Left lung (tissue), 10 donors: ENCODE measurements around the gene OSBPL3. TPM values are rescaled to one million over a fixed set of nuclear protein-coding genes. Genes with fewer than 3 reads are reported as not detected.

ENCODE experiments used
- ATAC-seq: fragments of 200-7000 bp; cut with Tn5 transposase; one replicate; pipeline ENCODE4 v1.9.1; 2020; ENCODE audit warnings: moderate library complexity
- DNase-seq, 4 donors: peaks; one replicate each; pipeline ENCODE4 v3.0.0-alpha.2; 2013 to 2020
- H3K27ac ChIP-seq, 2 donors: fragments of 200-600 bp; sonication (generic) in 1 of 2; one replicate each; pipeline versions ENCODE4 v1.5.0 to v1.8.0; 2020 to 2021
- H3K27me3 ChIP-seq, 2 donors: fragments of 200-600 bp; sonication (generic) in 1 of 2; one replicate each; pipeline versions ENCODE4 v1.5.0 to v1.8.0; 2020 to 2021
- H3K36me3 ChIP-seq, 2 donors: fragments of 200-600 bp; sonication (generic) in 1 of 2; one replicate each; pipeline versions ENCODE4 v1.5.0 to v1.8.0; 2020 to 2021
- H3K4me1 ChIP-seq, 2 donors: fragments of 200-600 bp; one replicate each; pipeline ENCODE4 v1.8.0; 2021
- H3K4me3 ChIP-seq, 2 donors: fragments of 200-600 bp; sonication (generic) in 1 of 2; one replicate each; pipeline versions ENCODE4 v1.5.0 to v1.8.0; 2020 to 2021; ENCODE audit warnings: mild to moderate bottlenecking in 1 of 2
- H3K9me3 ChIP-seq, 2 donors: fragments of 200-600 bp; sonication (generic) in 1 of 2; one replicate each; pipeline versions ENCODE4 v1.5.0 to v1.8.0; 2020 to 2021
- intact Hi-C, 2 donors: fragments of 100-400 bp; cut with DNase I; formaldehyde crosslinking; loops; one replicate each; pipeline versions ENCODE4 v1.11.2 to v1.14.2; 2022
- polyA plus RNA-seq, 6 donors: library from polyadenylated mRNA; unstranded; fragments of 120-200 nt; gene quantifications; one replicate each; pipeline ENCODE4 v1.2.1, GENCODE V29; 2013; ENCODE audit not compliant: insufficient read length in 6 of 6
- total RNA-seq, 2 donors: library from RNA; stranded (reverse); fragmentation: NEBNext Ultra II Directional; extraction: Animal tissue kit (Norgen Biotek cat#: 25700); gene quantifications; one replicate each; pipeline ENCODE4 v1.2.1, GENCODE V29; 2021
- TF ChIP-seq, protein P1 (sequence below), 2 donors: fragments of 200-600 bp; sonication (generic) in 1 of 2; IDR thresholded peaks; one replicate each; pipeline versions ENCODE4 v1.5.0 to v1.8.0; 2021; ENCODE audit warnings: antibody characterized with exemption in 2 of 2
- donor health status: DM: no; HTN: yes; CAD: no.
- donor health status: DM: no; HTN: no; CAD: no.

Gene OSBPL3
- total and polyA plus RNA-seq, 8 donors = 2.3 to 30.5 (median 3.3) TPM

DNA sequence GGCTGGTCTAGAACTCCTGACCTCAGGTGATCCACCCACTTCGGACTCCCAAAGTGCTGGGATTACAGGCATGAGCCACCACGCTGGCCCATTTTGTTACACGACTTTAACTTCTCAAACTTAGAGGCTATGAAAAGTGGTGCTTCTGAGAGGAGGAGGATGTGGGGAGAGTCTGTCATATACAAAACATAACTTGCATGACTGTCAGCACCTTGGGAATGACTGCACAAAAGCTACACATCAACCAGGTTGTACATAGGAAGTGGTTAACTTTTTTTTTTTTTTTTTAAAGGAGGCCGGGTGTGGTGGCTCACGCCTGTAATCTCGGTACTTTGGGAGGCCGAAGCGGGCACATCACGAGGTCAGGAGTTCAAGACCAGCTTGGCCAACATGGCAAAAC lies 179.3 kb downstream of the OSBPL3 start:
- intact Hi-C loops = no loop called here
- ATAC-seq = no peak

DNA sequence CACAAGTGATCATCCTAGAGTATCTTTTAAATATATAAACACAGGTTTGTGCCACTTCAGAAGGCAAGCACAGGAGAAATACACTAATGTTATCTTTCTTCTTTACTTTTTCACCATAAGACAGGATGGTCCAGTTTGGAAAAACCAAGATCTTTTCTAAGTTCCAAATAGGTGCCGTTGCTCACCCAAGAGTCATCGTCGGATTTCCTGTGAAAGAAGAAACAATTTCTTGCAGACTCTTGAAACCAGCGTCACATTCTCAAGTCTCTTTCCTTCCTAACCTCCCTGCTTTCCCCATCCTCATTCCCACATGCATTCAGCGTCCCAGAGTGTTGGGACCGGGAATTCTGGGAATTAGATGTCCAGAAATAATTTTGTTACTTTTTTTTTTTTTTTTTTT lies 179.9 kb downstream of the OSBPL3 start:
- no peak overlapping the region for H3K4me3 ChIP-seq
- no peaks in the 10 kb centered on the region for H3K27me3 ChIP-seq
- TF ChIP-seq, protein P1, sequence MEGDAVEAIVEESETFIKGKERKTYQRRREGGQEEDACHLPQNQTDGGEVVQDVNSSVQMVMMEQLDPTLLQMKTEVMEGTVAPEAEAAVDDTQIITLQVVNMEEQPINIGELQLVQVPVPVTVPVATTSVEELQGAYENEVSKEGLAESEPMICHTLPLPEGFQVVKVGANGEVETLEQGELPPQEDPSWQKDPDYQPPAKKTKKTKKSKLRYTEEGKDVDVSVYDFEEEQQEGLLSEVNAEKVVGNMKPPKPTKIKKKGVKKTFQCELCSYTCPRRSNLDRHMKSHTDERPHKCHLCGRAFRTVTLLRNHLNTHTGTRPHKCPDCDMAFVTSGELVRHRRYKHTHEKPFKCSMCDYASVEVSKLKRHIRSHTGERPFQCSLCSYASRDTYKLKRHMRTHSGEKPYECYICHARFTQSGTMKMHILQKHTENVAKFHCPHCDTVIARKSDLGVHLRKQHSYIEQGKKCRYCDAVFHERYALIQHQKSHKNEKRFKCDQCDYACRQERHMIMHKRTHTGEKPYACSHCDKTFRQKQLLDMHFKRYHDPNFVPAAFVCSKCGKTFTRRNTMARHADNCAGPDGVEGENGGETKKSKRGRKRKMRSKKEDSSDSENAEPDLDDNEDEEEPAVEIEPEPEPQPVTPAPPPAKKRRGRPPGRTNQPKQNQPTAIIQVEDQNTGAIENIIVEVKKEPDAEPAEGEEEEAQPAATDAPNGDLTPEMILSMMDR (IDR thresholded peaks at IDR 0.05) = no peak
- H3K36me3 ChIP-seq = peaks cover 0 to 24% of the 10 kb centered on the region in 2 donors
- ATAC-seq (no peak), DNase-seq (no peak)
- intact Hi-C loops = no loop called here
- H3K9me3 ChIP-seq = no peaks in the 10 kb centered on the region
- no peaks in the 10 kb centered on the region for H3K4me1 ChIP-seq
- no peak overlapping the region for H3K27ac ChIP-seq

More for the DNA sequence above, 179.3 kb downstream of the OSBPL3 start:
- DNase-seq = no peak
- H3K4me3 ChIP-seq = no peak overlapping the region
- no peak overlapping the region for H3K27ac ChIP-seq
- no peaks in the 10 kb centered on the region for H3K9me3 ChIP-seq
- no peaks in the 10 kb centered on the region for H3K27me3 ChIP-seq
- TF ChIP-seq, protein P1 (IDR thresholded peaks at IDR 0.05) = no peak
- H3K36me3 ChIP-seq = peaks cover 0 to 24% of the 10 kb centered on the region in 2 donors
- H3K4me1 ChIP-seq = no peaks in the 10 kb centered on the region

DNA sequence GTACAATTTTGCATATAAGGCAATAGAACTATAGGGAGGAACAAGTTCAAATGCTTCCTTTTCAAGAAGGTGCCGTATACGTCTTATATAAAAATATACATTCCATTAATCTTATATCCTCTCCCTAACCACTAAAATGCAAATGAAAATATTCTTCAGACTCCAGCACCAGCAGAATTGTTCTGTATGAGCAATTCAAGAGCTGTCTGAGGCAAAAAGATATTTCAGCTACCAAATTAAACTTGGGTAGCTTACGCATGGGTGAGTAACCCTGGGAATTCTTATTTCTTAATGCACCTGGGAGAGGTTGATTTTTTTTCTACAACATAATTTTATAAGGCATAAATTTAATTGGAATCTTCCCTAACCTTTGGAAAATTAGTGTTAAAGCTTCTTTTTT lies 180.5 kb downstream of the OSBPL3 start:
- Histone ChIP-seq H3K27me3 (no peaks in the 10 kb centered on the region), H3K4me3 (no peak overlapping the region), H3K27ac (no peak overlapping the region), H3K36me3 (peaks cover 0 to 24% of the 10 kb centered on the region in 2 donors), H3K4me1 (no peaks in the 10 kb centered on the region), H3K9me3 (no peaks in the 10 kb centered on the region)
- TF ChIP-seq, protein P1 (IDR thresholded peaks at IDR 0.05) = no peak
- intact Hi-C loops = no loop called here
- ATAC-seq (no peak), DNase-seq (no peak)

DNA sequence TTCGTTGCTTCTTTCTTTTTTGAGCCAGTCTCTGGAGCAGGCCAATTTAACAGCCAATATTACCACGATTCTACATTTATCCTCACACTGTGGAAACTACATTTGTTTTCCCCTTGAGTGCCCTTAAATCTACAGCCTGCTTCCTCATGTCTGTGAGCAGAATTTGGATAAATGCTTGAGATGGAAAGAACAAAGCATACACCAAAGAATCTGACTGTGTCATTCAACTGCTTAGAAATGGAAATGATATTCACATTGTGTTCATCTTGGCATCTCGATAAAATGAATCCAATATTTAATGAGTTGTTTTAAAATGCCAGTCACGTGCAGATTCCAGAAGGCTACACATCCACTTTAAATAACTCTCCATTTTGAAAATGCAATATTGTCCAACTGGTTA lies 181.7 kb downstream of the OSBPL3 start:
- no peak for DNase-seq
- TF ChIP-seq, protein P1 (IDR thresholded peaks at IDR 0.05) = no peak
- H3K9me3 ChIP-seq = no peaks in the 10 kb centered on the region
- no peak overlapping the region for H3K27ac ChIP-seq
- peaks cover 0 to 15% of the 10 kb centered on the region in 2 donors for H3K36me3 ChIP-seq
- no peak overlapping the region for H3K4me3 ChIP-seq
- intact Hi-C loops = no loop called here
- no peaks in the 10 kb centered on the region for H3K27me3 ChIP-seq
- no peak for ATAC-seq
- H3K4me1 ChIP-seq = no peaks in the 10 kb centered on the region

DNA sequence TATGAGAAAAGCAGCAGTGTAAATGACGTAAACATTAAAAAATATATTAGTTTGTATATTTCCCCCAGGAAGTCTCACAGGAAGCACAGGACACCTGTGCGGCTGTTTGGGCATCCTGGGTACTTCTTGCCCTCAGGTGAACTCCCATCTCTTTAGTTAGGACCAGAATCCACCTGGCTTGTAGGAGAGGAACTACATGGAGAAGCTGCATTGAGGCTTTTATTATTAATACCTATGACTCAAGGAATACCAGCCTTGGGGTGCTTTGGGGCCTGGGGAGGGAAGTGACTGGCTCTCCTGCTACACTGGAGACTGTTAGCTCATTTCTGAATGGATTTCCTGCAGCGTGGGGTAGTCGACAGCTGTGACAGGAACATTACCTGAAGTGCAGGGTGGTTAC lies 182.7 kb downstream of the OSBPL3 start:
- ATAC-seq (no peak), DNase-seq (no peak)
- intact Hi-C loops = no loop called here
- Histone ChIP-seq H3K36me3 (peaks cover 0 to 5% of the 10 kb centered on the region in 2 donors), H3K4me1 (no peaks in the 10 kb centered on the region), H3K27ac (no peak overlapping the region), H3K4me3 (no peak overlapping the region), H3K9me3 (no peaks in the 10 kb centered on the region), H3K27me3 (no peaks in the 10 kb centered on the region)
- TF ChIP-seq, protein P1 (IDR thresholded peaks at IDR 0.05) = no peak
